Measurements from ENCODE around the gene GLOD5.
"Not testable (repeated sequence)": the region's sequence is repeated elsewhere in the genome, so short reads cannot be mapped to it uniquely, and the experiment has no call there.

Gene GLOD5

GRCh38 chrX:48798318-48798717 lies 36.8 kb downstream of the GLOD5 start:
- no peak for DNase-seq

DNA sequence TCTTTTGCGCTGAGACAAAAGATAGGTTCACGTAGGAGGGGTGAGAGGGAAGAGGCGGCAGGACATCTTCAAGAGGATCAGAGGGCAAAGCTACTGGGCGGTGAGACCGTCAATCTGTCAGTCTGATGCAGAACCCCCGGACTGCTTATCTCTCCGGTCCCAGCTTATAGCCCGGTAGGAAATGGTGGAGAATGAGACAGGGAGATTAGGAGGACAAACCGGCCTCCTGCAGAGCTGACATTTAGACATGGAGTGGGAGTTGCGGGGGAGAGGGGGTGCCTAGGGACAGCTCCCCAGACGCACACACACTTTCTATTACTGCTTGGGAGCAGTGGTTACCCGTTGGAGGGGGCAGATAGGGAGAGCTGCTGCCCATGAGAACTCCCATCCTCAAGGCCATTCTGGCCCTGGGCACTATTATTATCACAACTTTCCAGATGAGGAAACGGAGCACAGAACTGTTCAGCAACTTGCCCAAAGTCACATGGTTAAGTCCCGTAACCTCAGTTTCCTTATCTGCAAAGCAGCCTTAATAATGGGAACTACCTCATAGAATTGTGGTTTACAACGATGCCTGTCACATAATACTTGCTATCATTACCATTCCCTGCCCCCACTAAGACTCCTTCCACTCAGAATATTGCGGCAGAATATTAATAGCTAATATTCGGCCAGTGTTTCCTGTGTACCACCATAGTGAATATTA lies 39.2 kb downstream of the GLOD5 start:
- no peak for DNase-seq

- DNase-seq = peak; percentile 98
Measured at GRCh38 chrX:48801280-48802088, 39.9 kb downstream of the GLOD5 start, which contains the start of gene HDAC6. Gene HDAC6 (plus strand): TSS chrX:48802067. CDS start chrX:48802693, 626 bp downstream.

DNA sequence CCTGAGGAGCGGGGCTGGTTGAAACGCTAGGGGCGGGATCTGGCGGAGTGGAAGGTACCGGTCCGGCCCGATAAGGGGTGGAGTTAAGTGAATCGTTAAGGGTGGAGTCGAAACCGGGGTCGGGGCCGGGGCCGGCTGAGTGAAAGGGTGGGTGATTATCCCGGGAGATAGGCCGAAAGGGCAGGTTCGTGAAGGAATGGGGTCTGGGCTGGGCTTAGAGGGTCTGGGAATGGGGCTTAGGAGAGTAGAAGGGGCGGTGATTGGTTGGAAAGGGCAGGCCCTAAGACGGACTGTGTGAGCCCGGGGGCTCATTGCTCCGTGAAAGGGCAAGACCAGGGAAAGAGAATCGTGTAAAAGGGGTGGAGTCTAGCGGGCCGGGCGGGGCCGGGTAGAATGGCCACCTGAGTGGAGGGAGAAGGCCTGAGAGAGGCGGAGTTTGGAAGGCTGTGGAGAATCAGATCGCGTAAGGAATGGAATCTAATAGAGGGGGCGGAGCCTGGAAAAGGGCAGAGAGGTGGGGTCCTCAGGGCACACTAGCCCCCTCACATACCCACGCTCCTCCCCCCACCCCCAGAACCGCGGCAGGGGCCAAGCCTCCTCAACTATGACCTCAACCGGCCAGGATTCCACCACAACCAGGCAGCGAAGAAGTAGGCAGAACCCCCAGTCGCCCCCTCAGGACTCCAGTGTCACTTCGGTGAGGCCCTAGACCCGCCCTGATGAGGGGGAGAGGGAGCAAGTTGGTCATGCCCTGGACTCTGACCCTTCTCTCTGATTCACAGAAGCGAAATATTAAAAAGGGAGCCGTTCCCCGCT lies 40.8 kb downstream of the GLOD5 start:
- peak; percentile 89 for DNase-seq

GRCh38 chrX:48802905-48803200 lies 41.3 kb downstream of the GLOD5 start:
- DNase-seq = no peak

DNA sequence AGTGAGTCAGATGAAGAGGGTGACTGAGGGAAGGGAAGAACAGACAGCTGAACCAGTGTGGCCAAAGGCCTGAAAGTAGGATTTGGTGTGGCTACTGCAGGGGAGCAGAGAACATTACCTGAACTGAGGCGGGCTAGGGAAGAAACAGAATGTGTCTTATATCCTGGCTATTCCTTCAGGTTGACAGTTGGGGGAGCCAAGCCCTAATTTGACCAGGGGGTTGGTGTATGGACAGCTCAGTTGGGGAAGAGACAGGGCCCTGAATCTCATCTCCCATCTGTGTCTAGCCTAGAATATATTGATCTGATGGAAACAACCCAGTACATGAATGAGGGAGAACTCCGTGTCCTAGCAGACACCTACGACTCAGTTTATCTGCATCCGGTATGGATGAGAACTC lies 44.5 kb downstream of the GLOD5 start:
- DNase-seq = no peak

DNA sequence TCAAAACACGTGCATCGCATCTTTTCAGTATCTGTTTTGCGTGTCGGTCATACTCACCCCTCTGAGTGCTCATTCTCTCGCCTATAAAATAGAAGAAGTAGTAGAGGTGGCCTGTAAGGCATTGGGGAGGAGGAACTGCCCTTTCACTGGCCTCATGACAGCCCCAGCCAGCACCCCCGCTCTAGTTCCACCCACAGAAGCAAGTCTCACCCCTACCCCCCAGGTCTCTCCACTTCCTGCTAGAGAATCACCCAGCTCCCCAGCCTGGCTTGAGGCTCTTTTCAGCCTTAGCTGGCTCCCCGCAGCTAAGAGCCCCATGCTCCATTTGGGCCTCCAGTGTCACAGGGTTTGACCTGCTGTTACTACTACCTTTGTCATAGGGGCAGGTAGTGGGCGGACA lies 52.1 kb downstream of the GLOD5 start:
- DNase-seq = no peak

DNA sequence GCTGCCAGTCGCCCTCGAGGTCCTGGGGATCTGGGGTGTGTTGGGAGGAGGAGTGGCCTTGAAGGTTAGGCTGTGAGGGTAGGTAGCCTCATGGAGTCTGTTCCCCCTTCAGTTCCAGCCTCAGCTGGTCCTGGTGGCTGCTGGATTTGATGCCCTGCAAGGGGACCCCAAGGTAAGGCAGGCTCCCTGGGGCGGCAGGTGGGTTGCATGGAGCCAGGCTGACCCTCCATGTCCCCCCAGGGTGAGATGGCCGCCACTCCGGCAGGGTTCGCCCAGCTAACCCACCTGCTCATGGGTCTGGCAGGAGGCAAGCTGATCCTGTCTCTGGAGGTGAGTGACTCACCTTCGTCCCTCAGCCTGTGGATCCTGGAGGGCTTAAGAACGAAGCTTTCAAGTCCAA lies 53.2 kb downstream of the GLOD5 start:
- no peak for DNase-seq

- no peak for DNase-seq
Measured at GRCh38 chrX:48815266-48815665, 53.7 kb downstream of the GLOD5 start.

DNA sequence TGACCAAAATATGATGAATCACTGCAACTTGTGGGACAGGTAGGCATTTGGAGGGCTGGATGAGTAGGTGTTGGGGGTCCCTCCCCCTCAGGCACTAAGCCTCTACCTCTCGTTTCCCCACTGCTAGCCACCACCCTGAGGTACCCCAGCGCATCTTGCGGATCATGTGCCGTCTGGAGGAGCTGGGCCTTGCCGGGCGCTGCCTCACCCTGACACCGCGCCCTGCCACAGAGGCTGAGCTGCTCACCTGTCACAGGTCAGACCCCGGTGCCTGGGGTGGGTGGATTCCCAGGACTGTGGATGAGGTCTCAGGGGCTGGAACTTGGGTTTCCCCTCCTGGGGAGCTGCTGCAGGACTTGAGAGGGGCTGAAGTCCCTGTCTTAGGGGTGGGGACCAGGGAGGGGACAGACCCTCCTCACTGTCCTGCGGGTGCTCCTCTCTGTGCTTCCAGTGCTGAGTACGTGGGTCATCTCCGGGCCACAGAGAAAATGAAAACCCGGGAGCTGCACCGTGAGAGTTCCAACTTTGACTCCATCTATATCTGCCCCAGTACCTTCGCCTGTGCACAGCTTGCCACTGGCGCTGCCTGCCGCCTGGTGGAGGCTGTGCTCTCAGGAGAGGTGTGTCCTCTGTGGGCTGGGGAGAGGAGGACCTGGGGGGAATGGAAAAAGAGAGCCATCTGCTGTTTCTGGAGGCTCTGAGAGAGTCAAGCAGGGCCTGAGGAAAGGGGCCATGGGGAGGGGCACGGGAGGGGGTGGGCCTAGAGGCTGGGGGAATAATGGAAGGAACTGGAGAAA lies 54.7 kb downstream of the GLOD5 start:
- DNase-seq = no peak

- no peak for DNase-seq
Measured at GRCh38 chrX:48818098-48818497, 56.6 kb downstream of the GLOD5 start.

GRCh38 chrX:48818866-48819265 lies 57.3 kb downstream of the GLOD5 start:
- DNase-seq = no peak

- not testable (repeated sequence) for DNase-seq
Measured at GRCh38 chrX:48819394-48819793, 57.8 kb downstream of the GLOD5 start.

DNA sequence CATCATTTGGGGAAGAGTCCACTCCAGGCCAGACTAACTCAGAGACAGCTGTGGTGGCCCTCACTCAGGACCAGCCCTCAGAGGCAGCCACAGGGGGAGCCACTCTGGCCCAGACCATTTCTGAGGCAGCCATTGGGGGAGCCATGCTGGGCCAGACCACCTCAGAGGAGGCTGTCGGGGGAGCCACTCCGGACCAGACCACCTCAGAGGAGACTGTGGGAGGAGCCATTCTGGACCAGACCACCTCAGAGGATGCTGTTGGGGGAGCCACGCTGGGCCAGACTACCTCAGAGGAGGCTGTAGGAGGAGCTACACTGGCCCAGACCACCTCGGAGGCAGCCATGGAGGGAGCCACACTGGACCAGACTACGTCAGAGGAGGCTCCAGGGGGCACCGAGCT lies 61.5 kb downstream of the GLOD5 start:
- DNase-seq = no peak

Measured in right hindlimb (tissue), 1 donor.